HG03139 (cell line): ENCODE data around the gene CHSY1.
A peak's percentile ranks its signal among the peaks of the same experiment; 100 is the strongest.

Experiments used
- ATAC-seq: cut with Tn5 transposase; IDR thresholded peaks from one replicate; pipeline ENCODE4 v1.9.1; 2021; ENCODE audit not compliant: unreplicated experiment

Gene CHSY1

GRCh38 chr15:101267320-101268104, 15.7 kb upstream of the CHSY1 start:
- no peak for ATAC-seq

GRCh38 chr15:101266787-101267186, 14.9 kb upstream of the CHSY1 start:
- no peak for ATAC-seq

GRCh38 chr15:101266034-101266433, 14.2 kb upstream of the CHSY1 start:
- ATAC-seq: no peak

- no peak for ATAC-seq
These were observed 13.2 kb upstream of the CHSY1 start for GRCh38 chr15:101264911-101265641.

GRCh38 chr15:101264011-101264410, 12.2 kb upstream of the CHSY1 start:
- ATAC-seq: no peak

- no peak for ATAC-seq
These were observed 10.7 kb upstream of the CHSY1 start for GRCh38 chr15:101262551-101262950.

- ATAC-seq: no peak
These were observed 6.6 kb upstream of the CHSY1 start for GRCh38 chr15:101258238-101259144.

- no peak for ATAC-seq
These were observed 4.9 kb upstream of the CHSY1 start for GRCh38 chr15:101256757-101257156.

GRCh38 chr15:101255615-101256241, 3.9 kb upstream of the CHSY1 start:
- no peak for ATAC-seq

GRCh38 chr15:101255051-101255395, 3.2 kb upstream of the CHSY1 start:
- ATAC-seq: no peak

GRCh38 chr15:101254157-101255050, 2.6 kb upstream of the CHSY1 start:
- no peak for ATAC-seq

GRCh38 chr15:101252836-101253235, 988 bp upstream of the CHSY1 start:
- ATAC-seq: no peak

GRCh38 chr15:101250873-101251829, 697 bp downstream of the CHSY1 start:
- peak; percentile 32 for ATAC-seq

GRCh38 chr15:101250341-101250831, 1.5 kb downstream of the CHSY1 start:
- no peak for ATAC-seq

GRCh38 chr15:101248274-101248673, 3.6 kb downstream of the CHSY1 start:
- ATAC-seq: no peak

GRCh38 chr15:101246824-101247745, 4.8 kb downstream of the CHSY1 start:
- ATAC-seq: no peak

GRCh38 chr15:101246391-101246790, 5.5 kb downstream of the CHSY1 start:
- ATAC-seq: no peak
